Neural cell (in vitro differentiated cells): Measurements from ENCODE around the gene DACH1.

ENCODE experiments used
- CTCF ChIP-seq: fragments of 450-650 bp; IDR thresholded peaks from 2 replicates; pipeline ENCODE4 v1.5.1; 2014; ENCODE audit warnings: antibody characterized with exemption, mild to moderate bottlenecking, moderate library complexity; ENCODE audit not compliant: poor library complexity, severe bottlenecking
- POLR2AphosphoS5 ChIP-seq: IDR thresholded peaks from 2 replicates; pipeline ENCODE4 v1.6.1; 2012
- RAD21 ChIP-seq: fragments of 450-650 bp; conservative IDR thresholded peaks from 2 replicates; pipeline ENCODE4 v1.6.1; 2014; ENCODE audit warnings: antibody characterized with exemption, mild to moderate bottlenecking, moderate library complexity

GRCh38 chr13:71808708-71809107 is 58.3 kb downstream of the DACH1 start:
- no peak for TF ChIP-seq CTCF
- TF ChIP-seq RAD21 = no peak
- TF ChIP-seq POLR2AphosphoS5 = no peak
